GM10266 (cell line): ENCODE data around the gene REC114.
"Not testable (repeated sequence)": the region's sequence is repeated elsewhere in the genome, so short reads cannot be mapped to it uniquely, and the experiment has no call there.

ENCODE experiments used
- DNase-seq: peaks from one replicate; pipeline ENCODE4 v3.0.0; 2012; ENCODE audit errors: extremely low spot score
- TF ChIP-seq, protein P1 (sequence below): IDR thresholded peaks from 2 replicates; pipeline ENCODE4 v1.5.1; 2012; ENCODE audit warnings: mild to moderate bottlenecking, low read depth; ENCODE audit not compliant: control insufficient read depth, insufficient read depth; ENCODE audit errors: missing control alignments

REC114 gene, protein sequence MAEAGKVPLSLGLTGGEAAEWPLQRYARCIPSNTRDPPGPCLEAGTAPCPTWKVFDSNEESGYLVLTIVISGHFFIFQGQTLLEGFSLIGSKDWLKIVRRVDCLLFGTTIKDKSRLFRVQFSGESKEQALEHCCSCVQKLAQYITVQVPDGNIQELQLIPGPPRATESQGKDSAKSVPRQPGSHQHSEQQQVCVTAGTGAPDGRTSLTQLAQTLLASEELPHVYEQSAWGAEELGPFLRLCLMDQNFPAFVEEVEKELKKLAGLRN

DNA sequence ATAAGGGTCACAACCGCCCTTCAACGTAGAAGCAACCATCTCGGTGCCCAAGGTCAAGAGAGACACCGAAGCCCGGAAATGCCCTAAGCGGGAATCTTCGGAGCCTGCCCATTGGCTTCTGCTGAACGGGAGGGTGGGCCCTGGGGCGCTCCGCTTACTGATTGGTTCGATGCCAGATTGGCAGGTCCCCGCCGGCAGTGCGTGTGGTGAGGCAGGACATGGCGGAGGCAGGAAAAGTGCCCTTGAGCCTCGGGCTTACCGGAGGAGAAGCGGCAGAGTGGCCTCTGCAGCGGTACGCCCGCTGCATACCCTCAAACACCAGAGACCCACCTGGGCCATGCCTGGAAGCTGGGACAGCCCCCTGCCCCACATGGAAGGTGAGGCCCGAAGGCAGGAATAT is at the start of gene REC114:
TSS of gene REC114 (plus strand) at position 197 of the 400 bp plus-strand sequence. CDS start at position 219, 22 bp downstream.
- DNase-seq, result no peak
- TF ChIP-seq, protein P1, sequence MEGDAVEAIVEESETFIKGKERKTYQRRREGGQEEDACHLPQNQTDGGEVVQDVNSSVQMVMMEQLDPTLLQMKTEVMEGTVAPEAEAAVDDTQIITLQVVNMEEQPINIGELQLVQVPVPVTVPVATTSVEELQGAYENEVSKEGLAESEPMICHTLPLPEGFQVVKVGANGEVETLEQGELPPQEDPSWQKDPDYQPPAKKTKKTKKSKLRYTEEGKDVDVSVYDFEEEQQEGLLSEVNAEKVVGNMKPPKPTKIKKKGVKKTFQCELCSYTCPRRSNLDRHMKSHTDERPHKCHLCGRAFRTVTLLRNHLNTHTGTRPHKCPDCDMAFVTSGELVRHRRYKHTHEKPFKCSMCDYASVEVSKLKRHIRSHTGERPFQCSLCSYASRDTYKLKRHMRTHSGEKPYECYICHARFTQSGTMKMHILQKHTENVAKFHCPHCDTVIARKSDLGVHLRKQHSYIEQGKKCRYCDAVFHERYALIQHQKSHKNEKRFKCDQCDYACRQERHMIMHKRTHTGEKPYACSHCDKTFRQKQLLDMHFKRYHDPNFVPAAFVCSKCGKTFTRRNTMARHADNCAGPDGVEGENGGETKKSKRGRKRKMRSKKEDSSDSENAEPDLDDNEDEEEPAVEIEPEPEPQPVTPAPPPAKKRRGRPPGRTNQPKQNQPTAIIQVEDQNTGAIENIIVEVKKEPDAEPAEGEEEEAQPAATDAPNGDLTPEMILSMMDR, result no peak

DNA sequence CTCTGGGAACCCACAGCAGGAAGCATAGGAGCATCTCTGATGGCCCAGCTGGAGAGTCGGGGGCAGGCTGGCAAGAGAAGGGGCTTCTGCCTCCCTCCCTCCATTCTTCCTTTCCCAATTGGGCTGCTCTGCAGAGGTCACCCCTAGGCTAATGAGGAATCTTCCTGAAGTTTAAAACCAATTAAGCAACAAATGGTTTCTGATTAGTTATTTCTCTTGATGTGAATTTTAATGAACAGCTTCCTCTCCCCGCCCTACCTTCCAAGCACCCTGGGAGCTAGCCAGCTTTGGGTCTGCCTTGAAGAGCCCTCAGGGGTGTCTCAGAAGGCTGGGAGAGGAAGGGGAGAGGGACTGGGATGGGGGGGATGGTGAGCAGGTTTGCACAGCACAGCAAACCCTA is 49.6 kb upstream of the REC114 start:
- DNase-seq, result no peak
- TF ChIP-seq, protein P1, result no peak

DNA sequence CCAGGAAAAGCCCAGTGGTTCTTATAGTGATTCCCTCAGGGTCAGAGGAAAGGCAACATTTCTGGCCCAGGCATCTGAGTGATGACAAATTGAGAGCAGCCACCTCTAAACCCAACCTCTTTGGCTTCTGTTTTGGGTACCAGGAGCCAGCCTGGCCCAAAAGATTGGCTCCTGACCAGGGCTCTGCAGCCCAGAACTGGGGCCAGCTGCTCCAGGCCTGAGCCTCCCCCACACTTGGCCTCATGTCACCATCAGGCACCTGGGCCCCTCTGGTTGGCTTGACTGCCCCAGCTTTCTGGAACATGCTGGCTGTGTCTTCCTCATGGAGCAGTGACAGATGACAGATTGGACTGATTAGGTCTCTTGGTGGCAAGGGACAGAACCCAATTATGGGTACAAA is 48.2 kb upstream of the REC114 start:
- TF ChIP-seq, protein P1, result no peak
- no peak for DNase-seq

DNA sequence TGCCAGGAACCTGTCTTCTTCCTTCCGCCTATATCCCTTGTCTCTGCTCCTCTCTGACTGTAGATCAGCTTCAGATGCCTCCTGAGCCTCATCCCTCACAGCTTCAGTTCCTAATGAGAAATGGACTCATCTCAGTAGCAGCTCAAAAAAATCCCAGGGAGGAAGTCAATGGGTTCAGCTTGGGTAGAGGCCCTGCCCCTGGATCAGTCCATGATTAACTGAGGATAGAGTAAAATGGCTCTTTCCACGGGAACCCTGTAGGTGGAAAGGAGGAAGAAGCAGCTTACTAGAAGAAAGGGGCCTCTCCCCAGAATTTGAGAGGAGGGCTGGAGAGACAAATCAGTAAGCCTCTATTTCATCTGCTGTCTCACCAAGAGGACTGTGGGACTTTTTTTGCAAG is 47.3 kb upstream of the REC114 start:
- TF ChIP-seq, protein P1, result no peak
- no peak for DNase-seq

DNA sequence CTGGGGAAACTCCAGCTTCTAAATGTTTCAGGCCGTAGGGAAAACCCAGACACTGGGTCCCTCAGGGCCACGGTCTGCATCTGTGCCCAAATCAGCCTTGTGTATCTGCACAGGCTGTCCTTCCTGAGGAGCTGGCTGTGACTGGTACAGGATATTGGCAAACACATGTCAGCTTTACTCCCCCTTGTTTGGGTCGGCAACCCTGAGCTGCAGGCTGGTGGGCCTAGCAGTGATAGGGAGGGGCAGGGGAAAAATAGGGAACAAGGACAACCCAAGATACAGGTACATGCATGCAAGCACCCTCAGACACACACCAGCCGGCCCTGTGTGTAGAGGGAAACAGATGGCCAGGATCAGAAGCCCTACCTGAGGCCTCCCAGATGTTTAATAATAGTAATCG is 45.5 kb upstream of the REC114 start:
- TF ChIP-seq, protein P1, result no peak
- DNase-seq, result no peak

DNA sequence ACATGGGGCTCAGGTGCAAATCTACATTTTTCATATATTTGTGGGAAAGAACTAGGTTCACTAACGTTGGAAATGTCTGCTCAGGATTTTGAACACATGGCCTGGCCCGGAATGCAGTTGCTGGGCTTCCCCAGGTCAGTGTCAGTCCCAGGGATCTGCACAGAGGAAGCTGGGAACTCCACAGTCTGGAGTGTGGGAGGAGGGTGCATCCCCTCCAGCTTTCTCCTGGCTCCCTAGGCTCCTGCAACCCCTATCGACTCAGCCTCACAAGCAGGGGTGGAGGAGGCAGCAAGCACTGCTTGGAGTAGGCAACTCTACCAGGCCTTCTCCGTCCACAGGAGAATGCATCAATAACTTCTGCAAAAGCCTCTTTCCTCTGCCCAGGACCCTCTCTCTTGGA is 44.1 kb upstream of the REC114 start:
- TF ChIP-seq, protein P1, result no peak

DNA sequence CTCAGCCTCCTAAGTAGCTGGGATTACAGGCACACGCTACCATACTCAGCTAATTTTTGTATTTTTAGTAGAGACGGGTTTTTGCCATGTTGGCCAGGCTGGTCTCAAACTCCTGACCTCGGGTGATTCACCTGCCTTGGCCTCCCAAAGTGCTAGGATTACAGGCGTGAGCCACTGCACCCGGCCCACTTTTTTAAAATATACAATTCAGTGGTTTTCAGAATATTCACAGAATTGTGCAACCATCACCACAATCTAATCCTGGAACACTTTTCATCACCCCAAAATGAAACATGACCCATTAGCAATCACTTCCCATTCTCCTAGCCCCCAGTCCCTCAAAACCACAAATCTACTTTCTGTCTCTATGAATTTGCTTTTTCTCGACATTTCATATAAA is 42.7 kb upstream of the REC114 start:
- not testable (repeated sequence) for DNase-seq

More for the DNA sequence above, 44.1 kb upstream of the REC114 start:
- DNase-seq, result no peak

DNA sequence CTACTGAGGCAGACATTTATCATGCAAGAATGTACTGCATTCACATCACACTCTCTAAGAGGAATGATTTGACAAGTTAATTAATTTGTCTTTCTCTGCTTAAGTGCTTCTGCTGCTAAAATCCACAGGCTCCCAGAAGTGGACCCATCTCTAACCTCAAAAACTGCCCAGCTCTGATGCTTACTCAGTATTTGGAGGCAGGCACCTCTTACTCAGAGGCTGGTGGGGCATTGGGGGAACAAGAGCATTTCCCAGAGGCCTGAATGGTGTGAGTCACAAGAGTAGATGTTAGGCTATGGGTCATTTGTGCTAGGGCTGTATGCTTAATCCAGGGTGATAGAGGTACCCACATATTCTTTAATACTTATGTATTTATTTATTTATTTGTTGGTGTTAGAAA is 39.8 kb upstream of the REC114 start:
- TF ChIP-seq, protein P1, result no peak
- DNase-seq, result no peak
